Fibroblast of peridontal ligament (primary cell): ENCODE data around the gene ABCC3.
"Not testable (repeated sequence)": the region's sequence is repeated elsewhere in the genome, so short reads cannot be mapped to it uniquely, and the experiment has no call there.

ENCODE experiments used
- DNase-seq: peaks from one replicate; pipeline ENCODE4 v3.0.0-alpha.2; 2010; ENCODE audit errors: extremely low read depth

Gene ABCC3

DNA sequence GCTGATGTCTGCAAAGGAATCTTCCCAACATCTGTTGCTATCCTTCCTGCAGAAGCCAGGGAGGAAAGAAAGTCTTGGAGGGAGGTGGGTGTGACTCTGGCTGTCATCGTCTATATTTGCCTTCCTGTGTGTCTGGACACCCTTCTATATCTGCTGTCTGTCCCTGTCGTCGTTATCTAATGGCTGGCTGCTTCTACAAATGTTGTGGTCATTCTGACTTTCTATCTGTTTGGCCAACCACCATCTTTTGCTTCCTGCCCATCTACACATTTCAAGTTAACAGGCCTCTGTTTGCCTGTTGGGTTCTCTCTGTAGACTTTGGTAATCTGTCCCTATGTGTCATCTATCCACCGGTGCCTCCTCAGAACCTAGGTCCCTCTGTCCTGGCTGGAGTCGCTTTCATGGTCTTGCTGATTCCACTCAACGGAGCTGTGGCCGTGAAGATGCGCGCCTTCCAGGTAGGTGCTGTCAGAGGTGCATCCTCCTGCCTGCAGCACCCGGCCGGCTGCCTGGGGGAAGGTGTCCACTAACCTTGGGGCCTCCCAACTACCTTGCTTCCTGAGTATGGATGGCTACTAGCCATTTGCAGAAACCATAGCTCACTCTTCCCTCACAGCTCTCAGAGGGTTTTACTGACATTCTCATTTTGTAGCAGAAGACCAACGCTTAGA, 30.2 kb downstream of the ABCC3 start:
- no peak for DNase-seq

DNA sequence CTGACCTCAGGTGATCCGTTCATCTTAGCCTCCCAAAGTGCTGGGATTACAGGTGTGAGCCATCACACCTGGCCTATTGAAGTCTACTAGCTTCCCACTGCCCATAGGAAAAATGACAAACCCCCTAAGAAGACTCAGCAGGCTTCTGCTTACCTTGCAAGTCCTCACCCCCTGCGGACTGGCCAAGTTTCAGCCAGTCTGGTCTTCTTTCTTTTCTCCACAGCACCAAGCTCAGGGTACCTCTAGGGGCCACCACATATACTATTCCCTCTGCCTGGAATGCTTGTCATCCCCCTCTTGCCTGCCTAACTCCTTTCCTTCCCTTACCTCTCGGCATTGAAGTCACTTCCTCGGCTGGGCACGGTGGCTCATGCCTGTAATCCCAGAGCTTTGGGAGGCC, 31.2 kb downstream of the ABCC3 start:
- DNase-seq: no peak

DNA sequence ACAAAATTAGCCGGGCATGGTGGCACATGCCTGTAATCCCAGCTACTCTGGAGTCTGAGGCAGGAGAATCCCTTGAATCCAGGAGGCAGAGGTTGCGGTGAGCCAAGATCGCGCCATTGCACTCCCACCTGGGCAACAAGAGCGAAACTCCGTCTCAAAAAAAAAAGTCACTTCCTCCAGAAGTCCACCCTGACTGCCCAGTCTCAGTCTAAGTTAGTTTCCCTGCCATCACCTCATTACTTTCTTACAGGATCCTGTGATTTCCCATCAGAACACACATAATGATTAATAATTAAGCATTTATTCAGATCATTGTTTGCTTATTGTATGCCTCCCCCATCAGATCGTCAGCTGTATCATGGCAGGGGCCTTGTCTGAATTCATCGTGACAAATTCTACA, 31.6 kb downstream of the ABCC3 start:
- DNase-seq: no peak

DNA sequence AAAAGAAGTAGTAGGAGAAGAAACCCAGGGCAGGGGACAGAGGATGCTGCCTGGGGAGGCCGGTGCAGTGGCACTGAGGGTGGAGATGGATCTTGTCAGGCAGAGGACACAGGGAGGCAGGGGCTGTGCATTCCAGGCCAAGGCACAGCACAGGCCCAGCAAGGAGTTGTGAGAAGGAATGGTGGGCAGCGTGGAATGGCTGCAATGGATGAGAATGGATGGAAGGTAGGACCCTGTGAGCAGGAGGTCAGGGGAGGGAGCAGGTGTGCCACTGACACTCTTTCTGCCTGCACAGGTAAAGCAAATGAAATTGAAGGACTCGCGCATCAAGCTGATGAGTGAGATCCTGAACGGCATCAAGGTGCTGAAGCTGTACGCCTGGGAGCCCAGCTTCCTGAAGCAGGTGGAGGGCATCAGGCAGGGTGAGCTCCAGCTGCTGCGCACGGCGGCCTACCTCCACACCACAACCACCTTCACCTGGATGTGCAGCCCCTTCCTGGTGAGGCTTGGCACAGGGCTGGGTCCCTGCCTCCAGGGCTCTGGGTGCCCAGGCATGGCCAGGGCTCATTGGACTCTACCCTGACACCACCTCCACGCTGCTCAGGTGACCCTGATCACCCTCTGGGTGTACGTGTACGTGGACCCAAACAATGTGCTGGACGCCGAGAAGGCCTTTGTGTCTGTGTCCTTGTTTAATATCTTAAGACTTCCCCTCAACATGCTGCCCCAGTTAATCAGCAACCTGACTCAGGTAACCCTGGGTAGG, 32.8 kb downstream of the ABCC3 start:
- DNase-seq: no peak

DNA sequence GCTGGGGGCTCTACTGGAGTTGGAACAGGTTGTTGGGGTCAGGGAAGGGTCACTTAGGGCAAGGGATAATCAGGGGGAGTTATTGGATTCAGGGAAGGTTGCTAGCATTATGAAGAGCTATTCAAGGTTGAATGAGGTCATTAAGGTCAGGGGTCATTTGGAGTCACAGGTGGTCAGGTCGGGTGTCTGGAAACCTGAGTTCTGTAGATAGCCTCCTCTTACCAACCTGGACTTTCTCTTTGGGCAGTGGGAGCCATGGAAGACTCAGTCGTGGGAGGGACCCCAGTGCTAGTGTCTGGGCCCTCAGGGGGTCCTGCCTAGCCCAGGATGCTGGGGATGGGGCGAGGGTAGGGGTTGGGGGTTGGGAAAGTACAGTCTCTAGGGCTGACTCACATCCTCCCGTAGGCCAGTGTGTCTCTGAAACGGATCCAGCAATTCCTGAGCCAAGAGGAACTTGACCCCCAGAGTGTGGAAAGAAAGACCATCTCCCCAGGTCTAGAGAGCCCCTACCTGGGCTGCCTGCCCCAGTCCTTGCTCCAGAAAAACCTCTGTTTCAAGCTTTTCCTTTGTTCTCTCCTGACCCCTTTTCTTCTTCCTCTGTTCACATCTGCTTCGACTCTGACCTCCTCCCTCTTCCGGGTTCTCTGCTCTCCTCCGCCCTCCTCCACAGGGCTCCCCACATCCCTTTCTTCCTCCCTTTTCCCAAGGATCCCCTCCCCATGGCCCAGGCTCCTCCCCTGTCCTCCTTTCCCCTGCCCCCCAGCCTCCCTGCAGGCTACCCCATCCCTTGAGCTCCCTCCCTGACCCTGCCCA, 33.5 kb downstream of the ABCC3 start:
- DNase-seq: peak; percentile 13

DNA sequence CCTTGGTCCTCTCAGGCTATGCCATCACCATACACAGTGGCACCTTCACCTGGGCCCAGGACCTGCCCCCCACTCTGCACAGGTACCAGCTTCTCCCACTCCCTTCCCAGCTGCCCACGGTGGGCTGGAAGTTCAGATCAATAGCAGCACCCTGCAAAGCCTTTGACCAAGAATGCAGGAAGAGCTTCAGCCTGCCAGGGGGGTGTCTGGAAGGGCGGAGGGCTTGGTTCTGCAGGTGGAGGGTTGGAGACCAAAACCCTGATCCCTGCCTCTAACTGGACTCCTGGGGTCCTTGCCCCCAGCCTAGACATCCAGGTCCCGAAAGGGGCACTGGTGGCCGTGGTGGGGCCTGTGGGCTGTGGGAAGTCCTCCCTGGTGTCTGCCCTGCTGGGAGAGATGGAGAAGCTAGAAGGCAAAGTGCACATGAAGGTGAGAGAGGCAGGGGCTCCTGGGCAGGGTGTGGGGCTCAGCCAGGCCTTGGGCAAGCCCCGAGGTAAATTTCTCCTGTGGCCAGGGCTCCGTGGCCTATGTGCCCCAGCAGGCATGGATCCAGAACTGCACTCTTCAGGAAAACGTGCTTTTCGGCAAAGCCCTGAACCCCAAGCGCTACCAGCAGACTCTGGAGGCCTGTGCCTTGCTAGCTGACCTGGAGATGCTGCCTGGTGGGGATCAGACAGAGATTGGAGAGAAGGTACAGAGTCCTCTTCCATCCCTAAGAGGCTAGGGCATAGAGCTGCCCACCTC, 34.3 kb downstream of the ABCC3 start:
- DNase-seq: no peak

DNA sequence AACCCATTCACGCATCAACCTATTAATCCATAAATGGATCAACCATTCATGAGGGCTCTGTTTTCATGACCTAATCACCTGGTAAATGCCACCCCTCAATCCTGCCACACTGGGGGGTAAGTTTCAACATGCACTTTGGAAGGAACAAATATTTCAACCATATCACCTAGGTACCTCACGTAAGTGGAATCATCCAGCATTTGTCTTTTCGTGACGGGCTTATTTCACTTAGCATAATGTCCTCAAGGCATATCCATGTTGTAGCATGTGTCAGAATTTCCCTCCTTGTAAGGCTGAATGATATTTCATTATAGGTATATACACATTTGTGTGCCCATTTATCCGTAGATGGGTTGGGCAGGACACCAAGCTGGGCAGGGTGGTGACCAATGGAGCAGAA, 37.4 kb downstream of the ABCC3 start:
- DNase-seq: no peak

DNA sequence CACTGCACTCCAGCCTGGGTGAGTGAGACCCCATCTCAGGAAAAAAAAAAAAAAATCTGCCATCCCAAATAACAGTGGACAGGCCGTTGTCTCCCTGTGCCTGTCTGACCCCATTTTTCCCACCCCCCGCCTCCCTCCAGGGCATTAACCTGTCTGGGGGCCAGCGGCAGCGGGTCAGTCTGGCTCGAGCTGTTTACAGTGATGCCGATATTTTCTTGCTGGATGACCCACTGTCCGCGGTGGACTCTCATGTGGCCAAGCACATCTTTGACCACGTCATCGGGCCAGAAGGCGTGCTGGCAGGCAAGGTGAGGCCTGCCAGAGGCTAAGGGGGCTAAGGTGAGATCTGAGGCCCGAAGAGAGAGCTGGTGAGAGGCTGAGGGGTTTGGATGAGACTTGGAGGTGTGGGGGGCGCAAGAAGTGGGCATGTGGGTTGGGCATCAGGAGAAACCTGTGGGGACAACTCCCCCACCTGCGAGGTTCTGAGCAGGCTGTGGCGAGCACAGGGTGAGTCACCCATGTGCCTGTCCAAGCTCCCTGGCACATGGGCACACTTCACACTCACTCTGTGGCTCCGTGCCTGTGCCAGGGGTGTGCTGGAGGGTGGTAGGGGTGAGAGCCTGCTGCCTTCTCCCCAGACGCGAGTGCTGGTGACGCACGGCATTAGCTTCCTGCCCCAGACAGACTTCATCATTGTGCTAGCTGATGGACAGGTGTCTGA, 38.3 kb downstream of the ABCC3 start:
- no peak for DNase-seq

DNA sequence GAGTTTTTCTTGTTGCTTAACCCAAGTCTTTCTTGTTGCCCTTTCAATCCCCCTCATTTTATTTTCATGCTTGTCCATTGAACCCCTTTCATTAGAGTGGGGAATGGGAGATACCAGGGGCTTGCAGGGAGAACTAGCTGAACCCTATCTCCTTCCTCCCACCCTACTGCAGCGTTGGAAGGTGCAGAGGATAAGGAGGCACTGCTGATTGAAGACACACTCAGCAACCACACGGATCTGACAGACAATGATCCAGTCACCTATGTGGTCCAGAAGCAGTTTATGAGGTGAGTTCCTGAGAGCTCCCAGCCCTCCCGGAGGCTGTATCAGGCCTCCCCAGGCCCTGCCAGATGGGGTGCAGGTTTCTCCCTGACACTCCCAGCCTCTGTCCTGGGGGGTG, 40.5 kb downstream of the ABCC3 start:
- DNase-seq: no peak

DNA sequence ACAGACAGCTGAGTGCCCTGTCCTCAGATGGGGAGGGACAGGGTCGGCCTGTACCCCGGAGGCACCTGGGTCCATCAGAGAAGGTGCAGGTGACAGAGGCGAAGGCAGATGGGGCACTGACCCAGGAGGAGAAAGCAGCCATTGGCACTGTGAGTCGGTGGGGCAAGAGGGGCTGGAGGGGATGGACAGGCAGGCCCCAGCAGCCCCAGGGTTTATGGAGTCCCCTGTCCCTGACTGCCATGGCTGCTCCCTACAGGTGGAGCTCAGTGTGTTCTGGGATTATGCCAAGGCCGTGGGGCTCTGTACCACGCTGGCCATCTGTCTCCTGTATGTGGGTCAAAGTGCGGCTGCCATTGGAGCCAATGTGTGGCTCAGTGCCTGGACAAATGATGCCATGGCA, 40.9 kb downstream of the ABCC3 start:
- DNase-seq: no peak

DNA sequence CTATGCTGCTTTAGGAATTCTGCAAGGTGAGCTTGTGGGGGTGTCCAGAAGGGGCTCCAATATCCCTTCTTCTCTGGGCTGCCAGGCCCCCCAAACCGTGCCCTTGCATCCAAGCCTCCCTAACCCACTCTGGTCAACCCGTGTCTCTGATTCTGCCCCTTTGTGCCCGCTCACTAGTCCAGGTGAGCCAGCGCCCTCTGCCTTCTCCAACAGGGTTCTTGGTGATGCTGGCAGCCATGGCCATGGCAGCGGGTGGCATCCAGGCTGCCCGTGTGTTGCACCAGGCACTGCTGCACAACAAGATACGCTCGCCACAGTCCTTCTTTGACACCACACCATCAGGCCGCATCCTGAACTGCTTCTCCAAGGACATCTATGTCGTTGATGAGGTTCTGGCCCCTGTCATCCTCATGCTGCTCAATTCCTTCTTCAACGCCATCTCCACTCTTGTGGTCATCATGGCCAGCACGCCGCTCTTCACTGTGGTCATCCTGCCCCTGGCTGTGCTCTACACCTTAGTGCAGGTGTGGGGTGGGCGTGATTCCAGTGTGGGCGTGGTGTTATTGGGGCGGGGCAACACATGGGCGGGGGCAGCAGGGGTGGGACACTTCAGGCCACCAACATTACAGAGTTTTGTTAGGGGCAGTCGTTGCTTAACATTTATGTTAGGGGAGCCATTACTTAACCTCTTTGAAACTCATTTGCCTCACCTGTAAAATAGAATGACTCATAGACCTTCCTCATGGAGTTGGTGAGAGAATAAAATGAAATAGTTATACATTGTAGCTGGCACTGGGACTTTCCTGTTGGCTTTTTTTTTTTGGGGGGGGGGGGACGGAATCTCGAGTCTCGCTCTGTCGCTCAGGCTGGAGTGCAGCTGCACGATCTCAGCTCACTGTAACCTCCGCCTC, 41.6 kb downstream of the ABCC3 start:
- DNase-seq: no peak

DNA sequence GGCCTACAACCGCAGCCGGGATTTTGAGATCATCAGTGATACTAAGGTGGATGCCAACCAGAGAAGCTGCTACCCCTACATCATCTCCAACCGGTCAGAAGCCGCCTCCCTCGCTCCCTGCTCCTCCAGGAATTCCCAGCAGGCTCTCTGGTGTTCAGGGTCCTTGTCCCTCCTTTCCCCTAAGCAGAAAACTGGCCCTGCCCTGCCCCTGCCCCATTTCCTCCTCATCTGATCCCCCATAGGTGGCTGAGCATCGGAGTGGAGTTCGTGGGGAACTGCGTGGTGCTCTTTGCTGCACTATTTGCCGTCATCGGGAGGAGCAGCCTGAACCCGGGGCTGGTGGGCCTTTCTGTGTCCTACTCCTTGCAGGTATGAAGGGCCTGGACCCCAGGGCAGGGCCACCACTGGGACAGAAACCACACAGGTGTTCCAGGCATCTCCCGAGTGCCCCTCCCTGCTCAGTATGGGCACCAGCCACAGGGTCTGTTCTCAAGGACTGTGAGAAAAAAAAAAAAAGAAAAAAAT, 43.2 kb downstream of the ABCC3 start:
- no peak for DNase-seq

DNA sequence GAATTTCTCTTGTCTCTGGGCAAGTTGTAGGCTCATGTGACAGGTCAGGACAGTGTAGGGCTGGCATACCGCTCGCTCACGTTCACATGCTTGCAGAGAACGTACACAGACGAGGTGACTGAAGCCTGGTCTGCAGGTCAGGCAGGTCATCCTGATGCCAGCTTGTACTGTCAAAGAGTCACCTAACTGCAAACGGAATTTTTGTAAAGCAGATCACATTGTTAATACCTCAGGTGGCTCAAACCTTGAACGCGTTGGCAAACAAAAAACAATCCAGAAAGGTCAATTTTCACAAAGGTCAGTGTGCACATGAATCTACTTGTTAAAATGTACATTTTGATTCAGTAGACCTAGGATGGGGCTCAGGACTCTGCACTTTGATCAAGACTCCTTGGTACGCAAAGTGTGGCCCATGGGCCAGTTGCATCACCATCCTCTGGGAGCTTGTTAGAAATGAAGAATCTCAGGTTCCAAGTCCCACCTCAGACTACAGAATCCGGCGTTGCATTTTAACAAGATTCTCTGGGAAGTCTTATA, 44.4 kb downstream of the ABCC3 start:
- DNase-seq: no peak

DNA sequence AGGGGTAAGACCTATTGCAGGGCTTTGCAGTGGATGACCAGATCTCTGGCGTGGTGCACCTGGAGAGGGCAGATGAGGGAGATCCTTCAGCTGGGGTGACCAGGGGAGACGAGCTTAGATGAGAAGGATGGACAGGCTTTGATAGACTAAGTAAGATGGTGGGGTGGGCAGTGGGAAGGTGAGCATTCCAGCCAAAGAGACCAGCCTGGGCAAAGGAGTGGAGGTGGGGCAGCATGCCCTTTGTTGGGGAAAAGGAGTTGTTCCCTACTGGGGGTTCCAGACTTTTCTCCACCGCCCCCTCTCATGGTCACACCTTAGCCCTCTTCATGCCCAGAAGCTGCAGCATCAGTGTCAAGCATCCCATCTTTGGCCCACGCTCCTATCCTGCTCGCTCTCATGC, 45.4 kb downstream of the ABCC3 start:
- DNase-seq: no peak

DNA sequence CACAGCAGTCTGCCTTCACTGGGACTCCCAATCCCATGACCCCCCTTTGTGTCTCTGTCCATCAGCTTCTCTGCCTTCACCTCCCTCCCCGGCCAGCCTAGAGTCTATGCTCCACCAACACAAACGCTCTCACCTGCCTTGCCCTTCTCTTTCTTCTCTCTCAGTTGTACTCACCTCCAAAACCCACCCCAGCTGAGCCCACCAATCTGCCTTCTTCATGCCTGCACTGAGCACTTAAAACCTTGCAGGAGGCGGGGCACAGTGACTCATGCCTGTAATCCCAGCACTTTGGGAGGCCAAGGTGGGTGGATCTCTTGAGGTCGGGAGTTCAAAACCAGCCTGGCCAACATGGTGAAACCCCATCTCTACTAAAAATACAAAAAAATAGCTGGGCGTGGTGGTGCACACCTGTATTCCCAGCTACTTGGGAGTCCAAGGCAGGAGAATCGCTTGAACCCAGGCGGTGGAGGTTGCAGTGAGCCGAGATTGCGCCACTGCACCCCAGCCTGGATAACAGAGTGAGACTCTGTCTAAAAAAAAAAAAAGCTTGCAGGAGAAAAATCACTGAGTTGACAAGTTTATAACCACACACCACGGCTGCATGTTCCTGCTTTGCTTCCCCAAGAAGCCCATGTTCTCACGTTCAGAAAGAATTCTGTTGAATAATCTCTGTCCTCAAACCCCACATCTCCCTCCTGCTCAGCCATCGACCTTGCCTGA, 46.0 kb downstream of the ABCC3 start:
- DNase-seq: not testable (repeated sequence)

DNA sequence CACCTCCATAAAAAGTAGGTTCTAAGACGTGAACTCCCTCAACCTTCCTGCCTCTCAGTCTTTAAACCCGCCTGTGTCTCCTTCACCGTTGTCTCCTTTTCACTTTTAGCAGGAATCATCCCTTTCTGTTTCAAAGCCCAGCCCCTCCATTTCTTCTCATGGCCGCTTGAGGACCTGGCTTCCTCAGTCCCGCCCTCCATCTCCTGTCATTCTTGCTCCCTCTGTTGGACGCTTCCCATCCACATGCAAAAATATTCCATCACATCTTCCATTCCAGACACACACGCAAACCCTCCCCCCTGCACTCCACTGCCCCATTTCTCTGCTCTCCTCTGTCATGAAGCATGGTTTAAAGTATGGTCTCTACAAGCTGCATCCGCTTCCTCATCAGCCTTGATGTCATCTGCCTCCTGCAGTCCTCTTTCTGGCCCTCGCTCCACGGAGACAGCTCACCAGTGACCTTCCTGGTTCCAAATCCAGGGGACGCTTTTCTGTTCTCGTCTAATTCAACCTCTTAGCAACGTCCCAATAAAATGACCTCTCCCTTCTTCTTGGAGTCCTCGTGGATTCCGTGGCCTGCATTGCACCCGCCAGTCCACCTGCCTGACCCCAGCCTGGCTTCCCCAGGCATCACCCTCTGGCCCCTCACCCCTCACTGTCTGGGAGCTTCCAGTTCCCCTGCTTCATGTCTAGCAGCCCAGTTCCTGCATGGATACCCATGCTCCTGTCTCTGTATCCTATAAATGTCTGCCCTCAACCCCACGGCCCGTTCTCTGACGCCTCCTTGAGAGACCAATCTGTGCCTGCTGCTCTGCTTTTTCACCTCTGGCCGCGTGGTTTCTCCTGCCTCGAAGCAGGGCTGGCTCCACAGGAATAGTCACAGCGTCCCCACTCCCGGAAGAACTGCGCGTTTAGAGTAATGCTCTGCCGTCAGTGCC, 46.9 kb downstream of the ABCC3 start:
- peak; percentile 85 for DNase-seq

DNA sequence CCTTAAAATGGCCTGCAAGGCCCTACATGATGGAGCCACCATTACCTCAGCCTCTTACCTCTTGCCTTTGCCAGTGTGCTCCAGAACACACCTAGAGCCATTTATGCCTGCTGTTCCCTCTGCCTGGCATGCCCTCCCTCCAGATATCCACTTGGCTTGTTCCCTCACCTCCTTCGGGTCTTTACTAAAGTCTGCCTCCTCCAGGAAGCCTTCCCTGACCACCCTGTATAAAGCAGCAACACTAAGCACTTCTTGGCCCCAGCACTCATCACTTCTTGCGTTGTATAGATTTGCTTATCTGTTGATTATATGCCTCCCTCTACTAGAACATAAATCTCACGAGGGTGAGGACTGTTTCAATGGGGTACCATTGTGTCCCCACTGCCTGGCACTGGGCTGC, 47.8 kb downstream of the ABCC3 start:
- DNase-seq: no peak

DNA sequence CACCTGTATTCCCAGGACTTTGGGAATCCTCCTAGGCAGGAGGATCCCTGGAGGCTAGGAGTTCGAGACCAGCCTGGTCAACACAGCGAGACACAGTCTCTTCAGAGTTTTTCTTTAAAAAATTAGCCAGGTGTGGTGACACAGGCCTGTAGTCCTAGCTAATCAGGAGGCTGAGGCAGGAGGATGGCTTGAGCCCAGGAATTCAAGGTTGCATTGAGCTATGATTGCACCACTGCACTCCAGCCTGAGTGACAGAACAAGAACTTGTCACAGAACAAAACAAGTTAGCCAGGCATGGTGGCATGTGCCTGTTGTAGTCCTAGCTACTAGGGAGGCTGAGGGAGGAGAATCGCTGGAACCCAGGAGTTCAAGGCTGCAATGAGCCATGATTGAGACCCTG, 48.3 kb downstream of the ABCC3 start:
- no peak for DNase-seq
